IPS DF 4.7 (cell line): ENCODE measurements around the gene RFC2.

Experiments
- DNase-seq: peaks from one replicate; pipeline ENCODE4 v3.0.0-alpha.2; 2013; ENCODE audit warnings: low spot score; ENCODE audit errors: extremely low read depth

RFC2 gene

DNA sequence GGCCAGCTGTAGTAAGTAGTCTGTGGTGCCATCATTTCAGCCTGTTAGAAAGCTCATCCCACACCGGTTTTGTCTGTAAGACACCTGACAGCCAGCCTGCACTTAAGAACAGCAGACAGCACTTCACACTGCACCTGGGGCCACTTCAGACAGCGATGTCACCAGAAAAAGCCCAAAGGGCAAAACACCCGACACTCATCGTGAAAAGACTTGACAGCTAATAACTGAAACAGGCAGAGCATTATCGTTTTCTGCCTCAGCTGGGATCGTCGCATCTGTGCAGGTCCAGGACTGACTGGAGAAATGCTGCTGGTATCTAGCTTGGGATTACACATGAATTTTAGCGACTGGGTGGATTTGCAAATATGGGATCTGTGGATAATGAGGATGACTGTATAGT, 61.1 kb downstream of the RFC2 start:
- DNase-seq = no peak

DNA sequence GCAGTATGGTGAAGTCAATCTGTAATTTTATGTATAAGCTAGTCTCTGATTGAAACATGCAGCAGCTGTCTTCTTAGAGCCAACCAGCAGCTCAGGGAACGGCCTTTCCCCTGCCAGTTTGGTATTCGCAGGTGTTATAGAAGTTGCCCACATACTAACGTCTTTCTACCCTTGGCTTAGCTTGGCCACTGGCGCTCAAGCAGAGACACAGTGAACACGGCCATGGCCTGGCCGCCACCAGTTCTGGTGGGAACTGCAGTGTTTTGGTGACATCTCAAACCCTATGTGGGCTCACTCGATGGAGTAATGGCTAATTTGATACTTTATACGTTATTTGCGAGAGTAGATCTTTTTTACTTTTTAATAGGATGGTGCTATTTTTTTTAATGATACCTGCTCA, 63.0 kb downstream of the RFC2 start:
- DNase-seq = no peak

DNA sequence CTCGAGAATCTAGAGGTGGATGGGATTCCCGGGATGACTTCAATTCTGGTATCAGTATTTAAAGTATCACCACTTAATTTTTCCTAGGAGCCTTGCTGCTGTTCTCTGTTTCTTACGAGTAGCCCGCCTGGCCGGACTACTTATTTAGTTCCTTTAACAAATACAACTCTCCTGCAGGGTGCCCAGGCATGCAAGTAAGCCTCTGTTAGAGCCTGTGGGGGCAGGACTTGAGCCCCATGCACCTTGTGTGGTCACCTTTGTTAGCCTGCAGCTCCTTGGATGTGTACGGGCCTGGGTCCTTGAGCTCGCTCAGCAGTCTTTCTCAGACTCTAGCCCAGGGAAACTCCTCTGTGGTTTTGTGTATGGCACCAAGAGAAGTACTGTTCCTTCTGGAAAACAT, 63.9 kb downstream of the RFC2 start:
- no peak for DNase-seq

DNA sequence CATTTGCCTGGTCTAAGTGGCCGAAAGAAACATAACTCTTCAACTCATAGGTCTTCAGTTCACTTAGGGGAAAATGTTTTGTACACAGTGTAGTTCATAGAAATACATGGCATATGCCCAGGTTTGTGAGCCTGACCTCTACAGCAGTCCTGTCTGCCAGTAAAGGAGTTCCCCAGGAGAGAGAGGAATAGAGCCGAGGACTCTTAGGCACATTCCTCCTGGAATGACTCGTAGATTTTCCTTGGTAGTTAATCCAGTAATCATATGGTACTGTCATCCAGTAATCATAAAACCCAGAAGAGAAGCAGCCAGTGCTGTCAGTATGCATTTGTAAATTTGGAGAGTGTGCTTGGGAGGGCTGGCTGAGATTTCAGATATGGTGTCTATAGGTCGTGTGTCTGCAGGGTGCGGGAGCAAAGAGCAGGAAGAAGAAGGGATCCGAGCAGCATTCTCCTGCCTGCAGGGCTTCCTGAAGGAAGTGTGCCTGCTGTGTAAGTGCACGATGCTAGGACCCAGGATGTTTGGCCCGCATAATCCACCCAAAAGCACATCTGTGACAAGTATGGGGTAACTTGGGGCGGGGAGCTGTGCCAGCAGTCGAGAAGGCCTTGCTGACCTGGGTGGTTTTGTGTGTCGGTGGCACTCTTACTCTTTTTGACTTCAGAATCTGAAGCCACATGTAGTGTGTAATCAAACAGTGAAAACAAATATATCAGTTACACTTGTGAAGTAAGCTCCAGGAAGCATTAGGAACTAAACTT, 66.1 kb downstream of the RFC2 start:
- no peak for DNase-seq

DNA sequence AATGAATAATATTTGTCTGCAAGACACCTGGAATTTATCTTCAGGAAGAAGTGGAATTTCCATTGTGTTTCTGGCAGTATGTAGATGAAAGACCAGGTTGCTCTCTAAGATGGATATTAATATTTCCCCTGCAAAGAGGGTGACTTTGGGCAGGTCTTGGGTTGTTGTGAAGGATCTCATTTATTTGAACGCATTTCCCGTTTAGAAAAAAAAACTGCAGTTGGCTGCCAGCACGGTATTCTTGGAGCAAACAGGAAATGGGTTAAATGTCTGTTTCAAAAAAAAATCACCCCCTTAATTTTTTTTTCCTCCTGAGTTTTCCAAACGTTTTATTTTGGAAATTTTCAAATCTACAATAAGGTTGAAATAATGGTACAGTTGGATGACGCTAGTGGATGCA, 68.6 kb downstream of the RFC2 start:
- DNase-seq = no peak

DNA sequence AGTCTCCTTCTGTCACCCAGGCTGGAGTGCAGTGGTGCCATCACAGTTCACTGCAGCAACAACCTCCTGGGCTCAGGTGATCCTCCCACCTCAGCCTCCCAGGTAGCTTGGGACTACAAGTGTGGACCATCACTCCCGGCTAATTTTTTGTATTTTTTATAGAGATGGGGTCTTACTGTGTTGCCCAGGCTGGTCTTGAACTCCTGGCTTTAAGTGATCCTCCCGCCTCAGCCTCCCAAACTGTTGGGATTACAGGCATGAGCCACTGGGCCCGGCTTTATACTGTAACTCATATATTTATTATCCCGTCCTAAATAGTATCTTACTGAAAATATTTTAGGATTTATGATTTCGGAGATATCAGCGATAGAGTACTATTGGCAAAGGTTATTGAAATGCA, 69.2 kb downstream of the RFC2 start:
- no peak for DNase-seq

DNA sequence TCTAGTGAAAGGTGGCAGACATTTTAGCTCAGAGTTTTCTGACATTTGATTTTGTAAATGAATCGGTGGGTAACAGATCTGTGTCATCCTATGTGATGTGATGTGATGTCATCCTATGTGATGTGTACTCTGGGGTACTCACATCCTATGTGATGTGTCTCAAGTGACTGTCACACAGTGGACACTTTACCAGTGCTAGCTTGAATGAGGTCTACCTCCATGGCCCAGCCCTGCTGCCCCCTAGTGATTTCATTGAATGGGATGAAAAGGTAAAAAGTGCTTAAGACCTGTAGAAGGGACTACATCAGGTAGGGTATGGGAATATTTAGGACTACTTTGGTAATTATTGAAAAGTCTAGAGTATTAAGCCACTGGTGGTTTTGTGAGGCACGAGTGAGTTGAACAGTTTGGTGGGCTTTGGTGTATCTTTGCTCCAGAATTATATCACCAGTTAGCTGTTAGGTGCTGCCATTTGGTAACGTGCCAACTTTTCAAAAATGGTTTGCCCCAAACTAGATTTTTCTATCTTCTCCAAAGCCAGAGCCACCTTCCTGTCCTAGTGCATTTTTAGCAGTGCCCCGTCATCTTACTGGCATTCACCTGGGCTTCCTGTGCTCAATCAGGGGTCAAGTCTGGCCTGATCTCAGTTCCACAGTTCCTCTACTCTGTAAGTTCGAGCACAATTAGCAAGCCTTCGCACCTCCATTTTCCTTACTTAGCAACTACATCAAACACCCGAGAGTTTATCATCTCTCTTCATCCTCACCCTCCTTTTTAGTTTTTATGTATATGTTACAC, 70.3 kb downstream of the RFC2 start:
- no peak for DNase-seq

DNA sequence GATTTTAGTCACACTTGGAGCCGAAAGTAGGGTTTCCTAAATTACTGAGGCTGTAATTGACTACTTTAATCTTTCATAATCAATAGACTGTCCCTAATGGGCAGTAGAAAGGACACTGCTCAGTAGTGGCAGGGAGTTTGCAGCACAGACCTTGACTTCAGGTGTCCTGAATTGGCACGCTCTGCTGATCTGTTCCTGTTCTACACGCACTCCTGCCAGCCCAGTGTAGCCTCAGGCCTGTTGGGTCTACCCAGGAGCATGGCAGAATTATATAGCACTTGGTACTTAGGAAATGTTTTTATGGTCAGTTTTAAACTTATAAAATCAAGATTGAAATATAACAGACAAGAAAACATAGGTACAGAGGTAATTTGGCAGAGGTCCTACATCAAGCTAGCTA, 71.1 kb downstream of the RFC2 start:
- no peak for DNase-seq

DNA sequence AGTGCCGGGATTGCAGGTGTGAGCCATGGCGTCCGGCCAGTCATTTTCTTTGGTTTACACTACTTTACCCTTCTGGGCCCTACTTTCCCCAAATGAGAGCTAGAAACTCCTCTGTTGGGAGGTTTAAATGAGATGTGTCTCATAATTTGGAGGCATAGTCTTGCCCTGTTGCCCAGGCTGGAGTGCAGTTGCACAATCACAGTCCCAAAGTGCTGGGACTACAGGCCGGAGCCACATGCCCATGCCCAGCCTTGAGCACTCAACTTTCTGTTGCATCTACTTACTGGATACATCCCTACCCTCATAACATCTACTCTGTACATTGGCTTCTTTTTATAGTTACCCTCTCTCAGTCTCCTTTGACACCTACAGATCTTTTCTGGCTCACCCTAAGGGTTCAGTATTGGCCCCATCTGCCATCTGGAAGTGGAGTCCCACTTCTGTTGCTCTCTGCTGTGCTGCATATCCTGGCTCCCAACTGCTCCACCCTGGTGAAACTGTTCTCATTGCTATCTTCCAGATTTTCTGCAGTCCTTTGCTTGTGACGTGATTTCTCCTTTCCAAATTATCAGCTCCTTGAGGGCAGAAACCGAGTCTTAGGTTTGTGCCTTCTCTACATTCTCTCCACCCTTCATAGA, 71.6 kb downstream of the RFC2 start:
- no peak for DNase-seq

DNA sequence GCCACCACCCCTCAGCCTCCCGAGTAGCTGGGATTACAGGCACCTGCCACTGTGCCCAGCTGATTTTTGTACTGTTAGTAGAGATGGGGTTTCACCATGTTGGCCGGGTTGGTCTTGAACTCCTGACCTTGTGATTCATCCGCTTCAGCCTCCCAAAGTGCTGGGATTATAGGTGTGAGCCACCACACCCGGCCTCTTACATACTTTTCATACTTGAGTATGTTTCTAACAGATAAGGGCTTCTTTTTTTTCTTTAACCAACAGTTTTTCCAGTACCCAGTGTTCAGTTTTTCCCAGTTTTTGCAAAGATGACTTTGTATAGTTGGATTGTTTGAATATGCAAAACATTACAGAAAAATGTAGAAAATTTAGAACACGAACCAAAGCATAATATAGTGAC, 72.4 kb downstream of the RFC2 start:
- DNase-seq = no peak
